BJ (cell line): Measurements from ENCODE around the gene ASPN. TPM values are rescaled to one million over a fixed set of nuclear protein-coding genes. Genes with fewer than 3 reads are reported as not detected.
A peak's percentile ranks its signal among the peaks of the same experiment; 100 is the strongest.

Source experiments
- CTCF ChIA-PET: fragments of 350-600 bp; formaldehyde crosslinking; extraction: SDS; loops from one replicate; lab custom pipeline; 2021; ENCODE audit warnings: antibody characterized with exemption, inconsistent platforms; lab: Yijun Ruan, JAX
- POLR2A ChIA-PET: fragments of 300-600 bp; sonication (Branson Sonifier 250); formaldehyde crosslinking; extraction: SDS; loops from one replicate; lab custom pipeline; 2021; ENCODE audit warnings: antibody characterized with exemption; lab: Charles Lee
- DNase-seq: peaks from one replicate; pipeline ENCODE4 v3.0.0-alpha.2; 2011; ENCODE audit warnings: low read depth
- H3K27me3 ChIP-seq: 2 replicates; pipeline ENCODE4 v1.6.0; 2011; ENCODE audit warnings: low read length; ENCODE audit not compliant: control insufficient read depth, insufficient read depth
- H3K36me3 ChIP-seq: 2 replicates; pipeline ENCODE4 v1.5.1; 2011; ENCODE audit warnings: low read length; ENCODE audit not compliant: control insufficient read depth, insufficient read depth
- H3K4me3 ChIP-seq: 2 replicates; pipeline ENCODE4 v1.5.1; 2011; ENCODE audit warnings: low read depth, mild to moderate bottlenecking, control low read depth, low read length
- CTCF ChIP-seq: IDR thresholded peaks from 2 replicates; pipeline ENCODE4 v1.5.1; 2011; ENCODE audit warnings: low read depth, mild to moderate bottlenecking, control low read depth, inconsistent platforms, low read length, moderate library complexity; ENCODE audit not compliant: insufficient read depth
- polyA plus RNA-seq: library from polyadenylated mRNA; depleted of rRNA; stranded (reverse); fragments of >200 nt; gene quantifications from 2 replicates; pipeline ENCODE4 v1.2.3, GENCODE V29; 2011

Gene ASPN
- polyA plus RNA-seq, 1 experiment = 3.4 TPM

- POLR2A ChIA-PET = no interaction called here
- no peak for DNase-seq
- Histone ChIP-seq H3K4me3 (no peak overlapping the region), H3K36me3 (no peaks in the 10 kb centered on the region), H3K27me3 (no peaks in the 10 kb centered on the region)
- no peak for TF ChIP-seq CTCF
- CTCF ChIA-PET = interaction anchor here (0.6 kb wide), 1 partner anchor 73 kb away, joined by 4 read pairs; no protein-coding TSS in a partner anchor
These were observed 24.7 kb upstream of the ASPN start for GRCh38 chr9:92507005-92507404.

- POLR2A ChIA-PET = interaction anchor here (0.6 kb wide), 1 partner anchor 42 kb away, joined by 3 read pairs; no protein-coding TSS in a partner anchor
- DNase-seq = peak; percentile 84
- CTCF ChIA-PET = interaction anchor here (0.6 kb wide), 1 partner anchor 72 kb away, joined by 4 read pairs; no protein-coding TSS in a partner anchor
- no peaks in the 10 kb centered on the region for H3K36me3 ChIP-seq
- TF ChIP-seq CTCF = no peak
- H3K27me3 ChIP-seq = no peaks in the 10 kb centered on the region
- no peak overlapping the region for H3K4me3 ChIP-seq
These were observed 24.0 kb upstream of the ASPN start for GRCh38 chr9:92506184-92506857.

DNA sequence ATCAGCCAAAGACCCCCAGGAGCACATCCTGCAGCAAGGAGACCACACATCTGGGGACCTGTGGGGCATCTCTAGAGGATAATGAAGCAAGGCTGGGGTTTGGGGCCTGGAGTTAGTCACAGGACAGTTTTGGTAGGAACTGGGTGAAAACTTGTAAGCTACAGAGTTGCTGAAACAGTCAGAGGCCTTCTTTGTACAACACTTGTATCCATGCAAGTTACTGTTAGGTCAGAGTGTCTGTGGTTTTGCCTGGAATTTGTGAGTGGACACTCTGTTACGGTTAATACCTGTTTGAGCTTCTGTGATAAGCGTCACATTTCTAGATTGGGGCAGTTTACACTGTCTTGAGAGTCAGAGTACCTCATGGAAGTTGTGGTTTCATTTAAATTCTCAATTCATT lies 22.6 kb upstream of the ASPN start:
- Histone ChIP-seq H3K27me3 (no peaks in the 10 kb centered on the region), H3K36me3 (no peaks in the 10 kb centered on the region), H3K4me3 (no peak overlapping the region)
- no peak for DNase-seq
- CTCF ChIA-PET = interaction anchor here (1.0 kb wide), 1 partner anchor 22 kb away, joined by 3 read pairs; the partner anchor contains the start of gene ASPN
- TF ChIP-seq CTCF = no peak
- POLR2A ChIA-PET = no interaction called here

DNA sequence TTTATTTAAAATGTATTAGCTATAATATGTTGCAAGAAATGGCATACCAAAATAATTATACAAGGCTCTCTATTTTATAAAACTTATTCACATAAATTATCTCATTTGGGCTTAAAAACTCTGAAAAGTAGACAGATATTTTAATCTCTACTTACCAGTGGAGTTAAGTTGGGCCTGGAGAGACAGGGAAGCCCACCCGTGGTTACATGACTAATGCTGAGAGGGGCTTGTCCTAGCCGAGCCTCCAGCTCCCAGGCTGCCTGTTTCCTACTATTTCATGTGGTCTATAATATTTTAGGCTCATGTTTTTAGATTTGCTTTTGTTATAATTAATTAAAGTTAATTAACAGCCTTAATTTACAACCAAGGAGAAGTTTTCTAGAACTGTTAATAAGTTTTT lies 20.9 kb upstream of the ASPN start:
- Histone ChIP-seq H3K4me3 (no peak overlapping the region), H3K27me3 (no peaks in the 10 kb centered on the region), H3K36me3 (no peaks in the 10 kb centered on the region)
- ChIA-PET CTCF (interaction anchor here (0.8 to 1.0 kb wide), 2 partner anchors 45 to 106 kb away, joined by 3 read pairs; no protein-coding TSS in a partner anchor), POLR2A (no interaction called here)
- no peak for TF ChIP-seq CTCF
- no peak for DNase-seq

- DNase-seq = no peak
- no peaks in the 10 kb centered on the region for H3K36me3 ChIP-seq
- POLR2A ChIA-PET = interaction anchor here (0.5 kb wide), 1 partner anchor 178 kb away, joined by 3 read pairs; no protein-coding TSS in a partner anchor
- H3K27me3 ChIP-seq = no peaks in the 10 kb centered on the region
- peak; percentile 48 for TF ChIP-seq CTCF
- CTCF ChIA-PET = interaction anchor here (0.9 to 1.2 kb wide), 3 partner anchors 32 to 130 kb away, joined by 3 read pairs; no protein-coding TSS in a partner anchor
- no peak overlapping the region for H3K4me3 ChIP-seq
These were observed 19.5 kb upstream of the ASPN start for GRCh38 chr9:92501671-92502393.
